ENCODE measurements around the gene GATA6. TPM values are rescaled to one million over a fixed set of nuclear protein-coding genes. Genes with fewer than 3 reads are reported as not detected.

The GATA6 gene
- total and polyA plus RNA-seq, 2 of the 13 experiments (the other 11 are each of a cell fraction or from before 2014, with no cell fraction given) = 0.84 to 3.2 TPM

DNA sequence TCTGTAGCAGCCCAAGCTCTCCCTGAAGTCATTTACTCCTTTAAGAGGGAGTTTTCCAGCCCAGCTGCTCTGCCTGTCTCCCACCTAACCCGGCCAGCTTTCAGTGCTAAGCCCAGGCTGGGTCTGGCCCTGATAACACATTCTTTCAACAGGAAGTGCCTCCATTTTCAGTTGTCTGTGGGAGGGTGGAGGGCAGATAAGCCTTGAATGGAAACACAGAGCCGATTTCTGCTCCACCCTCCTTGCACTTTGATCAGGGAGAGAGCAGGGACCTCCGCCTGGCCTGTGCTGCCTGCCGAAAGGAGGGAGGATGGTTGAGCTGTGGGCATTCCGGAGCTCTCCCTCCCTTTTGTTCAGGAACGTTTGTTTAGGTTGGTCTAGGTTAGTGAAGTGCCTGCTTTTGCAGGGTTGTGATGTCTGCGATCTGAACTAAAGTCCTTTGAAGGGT, 24.8 kb downstream of the GATA6 start (continued):
- TF ChIP-seq, protein P1, sequence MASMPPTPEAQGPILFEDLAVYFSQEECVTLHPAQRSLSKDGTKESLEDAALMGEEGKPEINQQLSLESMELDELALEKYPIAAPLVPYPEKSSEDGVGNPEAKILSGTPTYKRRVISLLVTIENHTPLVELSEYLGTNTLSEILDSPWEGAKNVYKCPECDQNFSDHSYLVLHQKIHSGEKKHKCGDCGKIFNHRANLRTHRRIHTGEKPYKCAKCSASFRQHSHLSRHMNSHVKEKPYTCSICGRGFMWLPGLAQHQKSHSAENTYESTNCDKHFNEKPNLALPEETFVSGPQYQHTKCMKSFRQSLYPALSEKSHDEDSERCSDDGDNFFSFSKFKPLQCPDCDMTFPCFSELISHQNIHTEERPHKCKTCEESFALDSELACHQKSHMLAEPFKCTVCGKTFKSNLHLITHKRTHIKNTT (CRISPR knock-in tag; IDR thresholded peaks at IDR 0.05) = no peak
- TF ChIP-seq ZNF878 (CRISPR knock-in tag; IDR thresholded peaks at IDR 0.05) (no peak), HMG20A (CRISPR knock-in tag; IDR thresholded peaks at IDR 0.05; ENCODE audit: borderline replicate concordance) (peak; percentile 38; the same call in 1 of the 2 replicates), ZKSCAN5 (CRISPR knock-in tag; IDR thresholded peaks at IDR 0.05) (no peak), ZNF558 (CRISPR knock-in tag; IDR thresholded peaks at IDR 0.05; ENCODE audit: borderline replicate concordance) (no peak), GATA4 (IDR thresholded peaks at IDR 0.05; ENCODE audit: borderline replicate concordance, low read depth) (no peak), SKI (IDR thresholded peaks at IDR 0.05; ENCODE audit: partially characterized antibody) (no peak), KDM1A (CRISPR knock-in tag; IDR thresholded peaks at IDR 0.05) (peak; percentile 66; the same call in 1 of the 2 replicates), YEATS4 (CRISPR knock-in tag; IDR thresholded peaks at IDR 0.05; ENCODE audit: borderline replicate concordance) (peak; percentile 72), ZKSCAN1 (IDR thresholded peaks at IDR 0.05; ENCODE audit: low read length) (no peak), NFATC3 (CRISPR knock-in tag; IDR thresholded peaks at IDR 0.05) (no peak), ZNF557 (CRISPR knock-in tag; IDR thresholded peaks at IDR 0.05) (no peak), ZFYVE20 (CRISPR knock-in tag; IDR thresholded peaks at IDR 0.05; ENCODE audit: borderline replicate concordance, low read depth) (no peak), ZNF570 (CRISPR knock-in tag; IDR thresholded peaks at IDR 0.05; ENCODE audit: borderline replicate concordance) (no peak), ZNF547 (CRISPR knock-in tag; IDR thresholded peaks at IDR 0.05) (no peak)
- TF ChIP-seq, protein P2, sequence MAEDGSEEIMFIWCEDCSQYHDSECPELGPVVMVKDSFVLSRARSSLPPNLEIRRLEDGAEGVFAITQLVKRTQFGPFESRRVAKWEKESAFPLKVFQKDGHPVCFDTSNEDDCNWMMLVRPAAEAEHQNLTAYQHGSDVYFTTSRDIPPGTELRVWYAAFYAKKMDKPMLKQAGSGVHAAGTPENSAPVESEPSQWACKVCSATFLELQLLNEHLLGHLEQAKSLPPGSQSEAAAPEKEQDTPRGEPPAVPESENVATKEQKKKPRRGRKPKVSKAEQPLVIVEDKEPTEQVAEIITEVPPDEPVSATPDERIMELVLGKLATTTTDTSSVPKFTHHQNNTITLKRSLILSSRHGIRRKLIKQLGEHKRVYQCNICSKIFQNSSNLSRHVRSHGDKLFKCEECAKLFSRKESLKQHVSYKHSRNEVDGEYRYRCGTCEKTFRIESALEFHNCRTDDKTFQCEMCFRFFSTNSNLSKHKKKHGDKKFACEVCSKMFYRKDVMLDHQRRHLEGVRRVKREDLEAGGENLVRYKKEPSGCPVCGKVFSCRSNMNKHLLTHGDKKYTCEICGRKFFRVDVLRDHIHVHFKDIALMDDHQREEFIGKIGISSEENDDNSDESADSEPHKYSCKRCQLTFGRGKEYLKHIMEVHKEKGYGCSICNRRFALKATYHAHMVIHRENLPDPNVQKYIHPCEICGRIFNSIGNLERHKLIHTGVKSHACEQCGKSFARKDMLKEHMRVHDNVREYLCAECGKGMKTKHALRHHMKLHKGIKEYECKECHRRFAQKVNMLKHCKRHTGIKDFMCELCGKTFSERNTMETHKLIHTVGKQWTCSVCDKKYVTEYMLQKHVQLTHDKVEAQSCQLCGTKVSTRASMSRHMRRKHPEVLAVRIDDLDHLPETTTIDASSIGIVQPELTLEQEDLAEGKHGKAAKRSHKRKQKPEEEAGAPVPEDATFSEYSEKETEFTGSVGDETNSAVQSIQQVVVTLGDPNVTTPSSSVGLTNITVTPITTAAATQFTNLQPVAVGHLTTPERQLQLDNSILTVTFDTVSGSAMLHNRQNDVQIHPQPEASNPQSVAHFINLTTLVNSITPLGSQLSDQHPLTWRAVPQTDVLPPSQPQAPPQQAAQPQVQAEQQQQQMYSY (CRISPR knock-in tag; IDR thresholded peaks at IDR 0.05) = no peak
- TF ChIP-seq, protein P3, sequence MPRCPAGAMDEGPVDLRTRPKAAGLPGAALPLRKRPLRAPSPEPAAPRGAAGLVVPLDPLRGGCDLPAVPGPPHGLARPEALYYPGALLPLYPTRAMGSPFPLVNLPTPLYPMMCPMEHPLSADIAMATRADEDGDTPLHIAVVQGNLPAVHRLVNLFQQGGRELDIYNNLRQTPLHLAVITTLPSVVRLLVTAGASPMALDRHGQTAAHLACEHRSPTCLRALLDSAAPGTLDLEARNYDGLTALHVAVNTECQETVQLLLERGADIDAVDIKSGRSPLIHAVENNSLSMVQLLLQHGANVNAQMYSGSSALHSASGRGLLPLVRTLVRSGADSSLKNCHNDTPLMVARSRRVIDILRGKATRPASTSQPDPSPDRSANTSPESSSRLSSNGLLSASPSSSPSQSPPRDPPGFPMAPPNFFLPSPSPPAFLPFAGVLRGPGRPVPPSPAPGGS (CRISPR knock-in tag; IDR thresholded peaks at IDR 0.05) = no peak; the same call in 1 of the 2 replicates
- TF ChIP-seq, protein P4, sequence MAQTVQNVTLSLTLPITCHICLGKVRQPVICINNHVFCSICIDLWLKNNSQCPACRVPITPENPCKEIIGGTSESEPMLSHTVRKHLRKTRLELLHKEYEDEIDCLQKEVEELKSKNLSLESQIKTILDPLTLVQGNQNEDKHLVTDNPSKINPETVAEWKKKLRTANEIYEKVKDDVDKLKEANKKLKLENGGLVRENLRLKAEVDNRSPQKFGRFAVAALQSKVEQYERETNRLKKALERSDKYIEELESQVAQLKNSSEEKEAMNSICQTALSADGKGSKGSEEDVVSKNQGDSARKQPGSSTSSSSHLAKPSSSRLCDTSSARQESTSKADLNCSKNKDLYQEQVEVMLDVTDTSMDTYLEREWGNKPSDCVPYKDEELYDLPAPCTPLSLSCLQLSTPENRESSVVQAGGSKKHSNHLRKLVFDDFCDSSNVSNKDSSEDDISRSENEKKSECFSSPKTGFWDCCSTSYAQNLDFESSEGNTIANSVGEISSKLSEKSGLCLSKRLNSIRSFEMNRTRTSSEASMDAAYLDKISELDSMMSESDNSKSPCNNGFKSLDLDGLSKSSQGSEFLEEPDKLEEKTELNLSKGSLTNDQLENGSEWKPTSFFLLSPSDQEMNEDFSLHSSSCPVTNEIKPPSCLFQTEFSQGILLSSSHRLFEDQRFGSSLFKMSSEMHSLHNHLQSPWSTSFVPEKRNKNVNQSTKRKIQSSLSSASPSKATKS (CRISPR knock-in tag; IDR thresholded peaks at IDR 0.05) = no peak
- TF ChIP-seq, protein P5, sequence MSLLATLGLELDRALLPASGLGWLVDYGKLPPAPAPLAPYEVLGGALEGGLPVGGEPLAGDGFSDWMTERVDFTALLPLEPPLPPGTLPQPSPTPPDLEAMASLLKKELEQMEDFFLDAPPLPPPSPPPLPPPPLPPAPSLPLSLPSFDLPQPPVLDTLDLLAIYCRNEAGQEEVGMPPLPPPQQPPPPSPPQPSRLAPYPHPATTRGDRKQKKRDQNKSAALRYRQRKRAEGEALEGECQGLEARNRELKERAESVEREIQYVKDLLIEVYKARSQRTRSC (CRISPR knock-in tag; IDR thresholded peaks at IDR 0.05; ENCODE audit: low read depth) = no peak
- TF ChIP-seq, protein P6, sequence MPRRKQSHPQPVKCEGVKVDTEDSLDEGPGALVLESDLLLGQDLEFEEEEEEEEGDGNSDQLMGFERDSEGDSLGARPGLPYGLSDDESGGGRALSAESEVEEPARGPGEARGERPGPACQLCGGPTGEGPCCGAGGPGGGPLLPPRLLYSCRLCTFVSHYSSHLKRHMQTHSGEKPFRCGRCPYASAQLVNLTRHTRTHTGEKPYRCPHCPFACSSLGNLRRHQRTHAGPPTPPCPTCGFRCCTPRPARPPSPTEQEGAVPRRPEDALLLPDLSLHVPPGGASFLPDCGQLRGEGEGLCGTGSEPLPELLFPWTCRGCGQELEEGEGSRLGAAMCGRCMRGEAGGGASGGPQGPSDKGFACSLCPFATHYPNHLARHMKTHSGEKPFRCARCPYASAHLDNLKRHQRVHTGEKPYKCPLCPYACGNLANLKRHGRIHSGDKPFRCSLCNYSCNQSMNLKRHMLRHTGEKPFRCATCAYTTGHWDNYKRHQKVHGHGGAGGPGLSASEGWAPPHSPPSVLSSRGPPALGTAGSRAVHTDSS (CRISPR knock-in tag; conservative IDR thresholded peaks at IDR 0.05) = no peak
